HEK293 (cell line): ENCODE results near the gene AP1S2.

Source experiments
- CTCF ChIA-PET: fragments of 350-600 bp; formaldehyde crosslinking; extraction: SDS; loops from one replicate; lab custom pipeline; 2021; ENCODE audit warnings: antibody characterized with exemption; lab: Yijun Ruan, JAX
- POLR2A ChIA-PET: fragments of 300-600 bp; formaldehyde crosslinking; extraction: SDS; loops from one replicate; lab custom pipeline; 2020; ENCODE audit warnings: antibody characterized with exemption, inconsistent platforms; lab: Yijun Ruan, JAX
- H3K27ac ChIP-seq: fragments of 200-500 bp; sonication (Bioruptor generic); 2 replicates; pipeline ENCODE4 v1.5.1; 2014; ENCODE audit warnings: low read depth, low read length, control low read depth, inconsistent platforms; ENCODE audit errors: extremely low read depth
- H3K36me3 ChIP-seq, 2 experiments: fragments of 200-500 bp in 1 of 2; sonication (Bioruptor generic) in 1 of 2; 1 replicate in 1 of 2; 2 replicates in 1 of 2; pipeline ENCODE4 v1.5.1; 2014 to 2017; ENCODE audit warnings: inconsistent platforms in 2 of 2, low read length in 2 of 2; ENCODE audit not compliant: control insufficient read depth in 2 of 2, insufficient read depth in 1 of 2
- H3K4me1 ChIP-seq: fragments of 200-500 bp; sonication (Bioruptor generic); 2 replicates; pipeline ENCODE4 v1.5.1; 2014; ENCODE audit warnings: mild to moderate bottlenecking, low read length, inconsistent platforms; ENCODE audit not compliant: control insufficient read depth, insufficient read depth
- H3K4me3 ChIP-seq: 2 replicates; pipeline ENCODE4 v1.5.1; 2011; ENCODE audit warnings: low read depth, mild to moderate bottlenecking, control low read depth, low read length, moderate library complexity
- H3K9me3 ChIP-seq: fragments of 200-500 bp; sonication (Bioruptor generic); 2 replicates; pipeline ENCODE4 v1.5.1; 2014; ENCODE audit warnings: low read depth, low read length, inconsistent platforms; ENCODE audit not compliant: control insufficient read depth, insufficient read depth
- HOXD13 ChIP-seq: sonication (generic); formaldehyde crosslinking; IDR thresholded peaks from 2 replicates; pipeline ENCODE4 v1.8.0; 2022; ENCODE audit warnings: missing genetic modification reagents, borderline replicate concordance
- INSM2 ChIP-seq: fragments of 450-650 bp; formaldehyde crosslinking; IDR thresholded peaks from 2 replicates; pipeline ENCODE4 v1.5.1; 2016; ENCODE audit warnings: missing biosample characterization, missing genetic modification characterization
- ZBTB7A ChIP-seq: fragments of 450-650 bp; formaldehyde crosslinking; IDR thresholded peaks from 2 replicates; pipeline ENCODE4 v1.5.1; 2016; ENCODE audit warnings: low read depth, missing biosample characterization, missing genetic modification characterization
- ZFP69B ChIP-seq: fragments of 450-650 bp; formaldehyde crosslinking; IDR thresholded peaks from 2 replicates; pipeline ENCODE4 v1.5.1; 2016; ENCODE audit warnings: missing biosample characterization, missing genetic modification characterization
- ZNF148 ChIP-seq: fragments of 450-650 bp; formaldehyde crosslinking; IDR thresholded peaks from 2 replicates; pipeline ENCODE4 v1.5.0; 2017; ENCODE audit warnings: missing biosample characterization, missing genetic modification characterization, borderline replicate concordance
- ZNF18 ChIP-seq: fragments of 450-650 bp; formaldehyde crosslinking; IDR thresholded peaks from 2 replicates; pipeline ENCODE4 v1.5.1; 2016; ENCODE audit warnings: missing biosample characterization, missing genetic modification characterization
- ZNF214 ChIP-seq: fragments of 450-650 bp; formaldehyde crosslinking; IDR thresholded peaks from 2 replicates; pipeline ENCODE4 v1.5.1; 2017; ENCODE audit warnings: missing biosample characterization, mild to moderate bottlenecking, missing genetic modification characterization, borderline replicate concordance
- ZNF324 ChIP-seq: fragments of 450-650 bp; formaldehyde crosslinking; IDR thresholded peaks from 2 replicates; pipeline ENCODE4 v1.5.1; 2016; ENCODE audit warnings: missing biosample characterization, missing genetic modification characterization
- ZNF335 ChIP-seq: fragments of 450-650 bp; formaldehyde crosslinking; conservative IDR thresholded peaks from 2 replicates; pipeline ENCODE4 v1.5.1; 2016; ENCODE audit warnings: missing biosample characterization, missing genetic modification characterization
- ZNF449 ChIP-seq: fragments of 450-650 bp; formaldehyde crosslinking; IDR thresholded peaks from 2 replicates; pipeline ENCODE4 v1.5.1; 2017; ENCODE audit warnings: missing biosample characterization, mild to moderate bottlenecking, missing genetic modification characterization, moderate library complexity
- ZNF544 ChIP-seq: fragments of 450-650 bp; formaldehyde crosslinking; IDR thresholded peaks from 2 replicates; pipeline ENCODE4 v1.5.0; 2017; ENCODE audit warnings: missing biosample characterization, missing genetic modification characterization
- ZNF585B ChIP-seq: fragments of 450-650 bp; formaldehyde crosslinking; IDR thresholded peaks from 2 replicates; pipeline ENCODE4 v1.5.1; 2016; ENCODE audit warnings: missing biosample characterization, missing genetic modification characterization
- ZNF658 ChIP-seq: fragments of 450-650 bp; formaldehyde crosslinking; IDR thresholded peaks from 2 replicates; pipeline ENCODE4; 2016; ENCODE audit warnings: missing biosample characterization, missing genetic modification characterization
- ZNF677 ChIP-seq: fragments of 450-650 bp; IDR thresholded peaks from 2 replicates; pipeline ENCODE4 v1.5.0; 2018; ENCODE audit warnings: missing biosample characterization, mild to moderate bottlenecking, missing genetic modification characterization, moderate library complexity
- ZNF704 ChIP-seq: fragments of 450-650 bp; formaldehyde crosslinking; IDR thresholded peaks from 2 replicates; pipeline ENCODE4 v1.5.1; 2016; ENCODE audit warnings: missing biosample characterization, missing genetic modification characterization
- ZNF747 ChIP-seq: fragments of 450-650 bp; formaldehyde crosslinking; IDR thresholded peaks from 2 replicates; pipeline ENCODE4 v1.5.1; 2016; ENCODE audit warnings: missing biosample characterization, missing genetic modification characterization
- ZNF768 ChIP-seq: fragments of 450-650 bp; formaldehyde crosslinking; IDR thresholded peaks from 2 replicates; pipeline ENCODE4 v1.5.1; 2018; ENCODE audit warnings: missing biosample characterization, mild to moderate bottlenecking, missing genetic modification characterization
- ZNF843 ChIP-seq: fragments of 450-650 bp; formaldehyde crosslinking; IDR thresholded peaks from 2 replicates; pipeline ENCODE4 v1.5.1; 2016; ENCODE audit warnings: missing biosample characterization, missing genetic modification characterization
- ZSCAN16 ChIP-seq: fragments of 450-650 bp; formaldehyde crosslinking; IDR thresholded peaks from 2 replicates; pipeline ENCODE4 v1.5.1; 2016; ENCODE audit warnings: missing biosample characterization, missing genetic modification characterization

Gene AP1S2

DNA sequence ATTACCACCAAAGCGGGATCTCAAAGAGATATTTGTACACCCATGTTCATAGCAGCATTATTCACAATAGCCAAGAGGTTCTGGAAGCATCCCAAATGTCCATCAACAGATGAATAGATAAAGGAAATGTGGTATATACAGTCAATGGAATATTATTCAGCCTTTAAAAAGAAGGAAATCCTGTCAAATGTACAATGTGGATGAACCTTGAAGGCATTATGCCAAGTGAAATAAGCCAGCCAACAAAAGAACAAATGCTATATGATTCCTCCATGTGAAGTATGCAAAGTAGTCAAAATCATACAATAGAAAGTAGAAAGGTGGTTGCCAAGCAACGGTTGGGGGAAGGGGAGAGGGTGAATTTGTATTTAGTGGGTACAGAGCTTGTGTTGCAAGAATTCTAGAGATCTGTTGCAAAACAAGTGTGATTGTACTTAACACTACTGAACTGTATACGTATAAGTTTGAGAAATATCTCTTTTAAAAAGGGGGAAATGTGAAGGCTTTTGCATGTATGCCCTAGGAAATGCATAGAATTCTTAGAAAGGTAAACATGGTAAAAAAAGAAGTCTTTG is 69.3 kb downstream of the AP1S2 start (continued):
- no peak for TF ChIP-seq ZNF677 (tag by site-specific recombination)
- TF ChIP-seq ZNF335 (tag by site-specific recombination) = no peak
- TF ChIP-seq ZSCAN16 (tag by site-specific recombination) = no peak
- no peak for TF ChIP-seq ZNF585B (tag by site-specific recombination)
- TF ChIP-seq ZNF148 = no peak
- no peak for TF ChIP-seq ZNF214 (tag by site-specific recombination)
- TF ChIP-seq ZNF843 (tag by site-specific recombination) = no peak
- no peak for TF ChIP-seq ZNF18 (tag by site-specific recombination)
- no peak for TF ChIP-seq ZNF658 (tag by site-specific recombination)

GRCh38 chrX:15781961-15782699 is 72.5 kb downstream of the AP1S2 start:
- Histone ChIP-seq H3K4me3 (no peak overlapping the region), H3K27ac (no peak overlapping the region)
- CTCF ChIA-PET = no interaction called here

More at GRCh38 chrX:15781961-15782699, 72.5 kb downstream of the AP1S2 start:
- POLR2A ChIA-PET = no interaction called here
- no peaks in the 10 kb centered on the region for H3K9me3 ChIP-seq
- TF ChIP-seq ZNF768 (tag by site-specific recombination) = no peak
- no peak for TF ChIP-seq ZNF704 (tag by site-specific recombination)
- TF ChIP-seq ZNF677 (tag by site-specific recombination) = no peak
- TF ChIP-seq ZBTB7A = no peak
- no peak for TF ChIP-seq ZNF324 (tag by site-specific recombination)
- TF ChIP-seq ZNF585B (tag by site-specific recombination) = no peak
- no peak for TF ChIP-seq ZNF544 (tag by site-specific recombination)
- no peak for TF ChIP-seq ZFP69B (tag by site-specific recombination)
- TF ChIP-seq INSM2 (tag by site-specific recombination) = no peak
- no peak for TF ChIP-seq HOXD13
- no peak for TF ChIP-seq ZNF747 (tag by site-specific recombination)
- TF ChIP-seq ZNF449 (tag by site-specific recombination) = no peak
- TF ChIP-seq, all 188 proteins: peak for 0
- Histone ChIP-seq H3K36me3 (peaks cover 20 to 29% of the 10 kb centered on the region in 2 experiments), H3K4me1 (no peaks in the 10 kb centered on the region)
